Activated CD4-positive, alpha-beta T cell treated with anti-CD3 and anti-CD28 coated beads, Interleukin-2, amount 10 ng/mL, durations not matched to agents 24 days and 14 days (primary cell): Measurements from ENCODE around the gene CORO7. TPM values are rescaled to one million over a fixed set of nuclear protein-coding genes. Genes with fewer than 3 reads are reported as not detected.

ENCODE experiments used
- total RNA-seq: library from RNA; stranded (reverse); gene quantifications from 2 replicates; pipeline ENCODE4 v1.2.3, GENCODE V29; 2022

The CORO7 gene
- total RNA-seq, 1 donor from 2014 or later, result 93.3 TPM

Other genes starting within 250 kb of the CORO7 start
- gene SRL, start 174.5 kb downstream of the CORO7 start, total RNA-seq, result not detected in 2 replicates
- 46.1 and 53.4 TPM in 2 replicates for gene TFAP4, start 143.6 kb downstream of the CORO7 start, total RNA-seq
- gene GLIS2, start 100.5 kb downstream of the CORO7 start, total RNA-seq, result 1.0 and 1.4 TPM in 2 replicates
- 93.5 and 104 TPM in 2 replicates for gene PAM16, start 65.3 kb downstream of the CORO7 start, total RNA-seq
- gene VASN, start 44.7 kb downstream of the CORO7 start, total RNA-seq, result 0.16 TPM in 1 of 2 replicates, not detected in the other
- gene DNAJA3, start 9.3 kb upstream of the CORO7 start, total RNA-seq, result 106 and 108 TPM in 2 replicates
- gene NMRAL1, start 58.0 kb upstream of the CORO7 start, total RNA-seq, result 32.2 and 34.5 TPM in 2 replicates
- 64.3 and 70.0 TPM in 2 replicates for gene HMOX2, start 59.8 kb upstream of the CORO7 start, total RNA-seq
- 49.4 and 55.2 TPM in 2 replicates for gene CDIP1, start 122.2 kb upstream of the CORO7 start, total RNA-seq
- gene C16orf96, start 139.7 kb upstream of the CORO7 start, total RNA-seq, result not detected in 2 replicates
- gene UBALD1, start 198.3 kb upstream of the CORO7 start, total RNA-seq, result 17.2 and 20.5 TPM in 2 replicates
- gene MGRN1, start 208.2 kb upstream of the CORO7 start, total RNA-seq, result 103 and 108 TPM in 2 replicates